ENCODE measurements around the gene PALM. TPM values are rescaled to one million over a fixed set of nuclear protein-coding genes. Genes with fewer than 3 reads are reported as not detected.

PALM gene
- total and polyA plus RNA-seq, 9 of the 15 experiments (the other 6 are each of a cell fraction or from before 2014, with no cell fraction given), result 0.04 to 6.6 (median 1.7) TPM

DNA sequence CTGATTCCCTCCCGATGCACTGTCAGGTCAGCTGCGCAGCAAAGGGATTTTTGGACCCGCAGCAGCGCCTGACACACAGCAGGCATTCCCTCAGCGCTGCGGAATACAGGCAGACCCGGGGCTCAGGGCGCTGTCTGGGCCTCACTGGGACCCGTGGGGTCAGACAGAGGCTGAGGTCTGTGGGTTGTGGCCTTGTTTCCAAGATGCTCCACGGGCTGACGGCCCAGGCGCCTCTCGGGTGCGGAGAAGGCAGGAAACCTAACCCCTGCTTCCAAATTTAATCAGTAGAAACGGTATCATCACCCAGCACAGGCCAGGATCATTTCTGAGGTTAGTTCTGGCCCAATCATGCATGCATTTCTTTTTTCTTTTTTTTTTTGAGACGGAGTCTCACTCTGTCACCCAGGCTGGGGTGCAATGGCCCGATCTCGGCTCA is 45.0 kb upstream of the PALM start (continued):
- TF ChIP-seq THAP7 (CRISPR knock-in tag; IDR thresholded peaks at IDR 0.05) (no peak), MAFF (IDR thresholded peaks at IDR 0.05; ENCODE audit: low read length) (no peak), ZNF583 (CRISPR knock-in tag; IDR thresholded peaks at IDR 0.05) (0 out of 2 replicates have a peak, but pooled peaks have one; percentile 2), ZBTB12 (CRISPR knock-in tag; IDR thresholded peaks at IDR 0.05) (no peak), NR4A1 (CRISPR knock-in tag; IDR thresholded peaks at IDR 0.05) (no peak), NR4A1 (tag; IDR thresholded peaks at IDR 0.05) (no peak)

DNA sequence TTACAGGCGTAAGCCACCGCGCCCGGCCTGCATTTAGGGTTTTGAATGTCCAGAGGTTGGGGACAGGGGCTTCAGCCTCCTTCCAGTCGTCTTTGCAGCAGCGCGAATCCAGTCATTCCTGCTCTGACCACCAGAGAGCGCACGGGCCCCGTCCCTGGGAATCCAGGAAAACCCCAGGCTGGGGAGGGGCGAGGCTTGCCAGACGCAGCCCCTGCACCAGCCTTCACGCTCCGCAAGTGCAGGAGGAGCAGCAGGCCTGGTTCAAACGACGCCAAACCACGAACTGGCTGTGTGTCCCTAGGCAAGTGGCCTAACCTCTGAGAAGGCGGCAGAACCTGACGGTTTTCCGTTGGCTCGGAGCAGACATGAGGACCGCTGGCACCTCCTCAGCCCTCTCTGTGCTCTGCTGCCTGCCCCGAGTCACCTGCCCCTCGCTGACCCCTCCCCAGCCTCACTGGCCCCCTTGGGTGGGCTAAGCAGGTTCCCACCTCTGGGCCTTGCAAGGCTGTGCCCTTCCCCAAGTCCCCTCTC is 43.8 kb upstream of the PALM start:
- ATAC-seq, result peak; percentile 55
- Histone ChIP-seq H4K20me1 (replicated peaks; ENCODE audit: control insufficient read depth, insufficient read depth, low read length) (peaks cover 22% of the 10 kb centered on the region), H3K4me3 (no peak overlapping the region)
- TF ChIP-seq ID3 (CRISPR knock-in tag; IDR thresholded peaks at IDR 0.05) (no peak), ID3 (tag; IDR thresholded peaks at IDR 0.05) (no peak), SNRNP70 (optimal IDR thresholded peaks at IDR 0.05; ENCODE audit: low read depth, low read length) (no peak), THRA (IDR thresholded peaks at IDR 0.05) (no peak), RFX1 (IDR thresholded peaks at IDR 0.05) (no peak), XRCC3 (IDR thresholded peaks at IDR 0.05) (no peak)
- TF ChIP-seq, protein P1, sequence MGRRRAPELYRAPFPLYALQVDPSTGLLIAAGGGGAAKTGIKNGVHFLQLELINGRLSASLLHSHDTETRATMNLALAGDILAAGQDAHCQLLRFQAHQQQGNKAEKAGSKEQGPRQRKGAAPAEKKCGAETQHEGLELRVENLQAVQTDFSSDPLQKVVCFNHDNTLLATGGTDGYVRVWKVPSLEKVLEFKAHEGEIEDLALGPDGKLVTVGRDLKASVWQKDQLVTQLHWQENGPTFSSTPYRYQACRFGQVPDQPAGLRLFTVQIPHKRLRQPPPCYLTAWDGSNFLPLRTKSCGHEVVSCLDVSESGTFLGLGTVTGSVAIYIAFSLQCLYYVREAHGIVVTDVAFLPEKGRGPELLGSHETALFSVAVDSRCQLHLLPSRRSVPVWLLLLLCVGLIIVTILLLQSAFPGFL (CRISPR knock-in tag; IDR thresholded peaks at IDR 0.05), result peak; percentile 67; the same call in 1 of the 2 replicates
- TF ChIP-seq, protein P2, sequence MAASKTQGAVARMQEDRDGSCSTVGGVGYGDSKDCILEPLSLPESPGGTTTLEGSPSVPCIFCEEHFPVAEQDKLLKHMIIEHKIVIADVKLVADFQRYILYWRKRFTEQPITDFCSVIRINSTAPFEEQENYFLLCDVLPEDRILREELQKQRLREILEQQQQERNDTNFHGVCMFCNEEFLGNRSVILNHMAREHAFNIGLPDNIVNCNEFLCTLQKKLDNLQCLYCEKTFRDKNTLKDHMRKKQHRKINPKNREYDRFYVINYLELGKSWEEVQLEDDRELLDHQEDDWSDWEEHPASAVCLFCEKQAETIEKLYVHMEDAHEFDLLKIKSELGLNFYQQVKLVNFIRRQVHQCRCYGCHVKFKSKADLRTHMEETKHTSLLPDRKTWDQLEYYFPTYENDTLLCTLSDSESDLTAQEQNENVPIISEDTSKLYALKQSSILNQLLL (CRISPR knock-in tag; IDR thresholded peaks at IDR 0.05; ENCODE audit: borderline replicate concordance), result no peak

More for the DNA sequence above, 43.8 kb upstream of the PALM start:
- peaks cover 6% of the 10 kb centered on the region for H3K9me1 ChIP-seq (ENCODE audit: control insufficient read depth, insufficient read depth, low read length)
- peak overlapping the region in 1 of 2 experiments; percentile 81; a peak in 2 of 4 replicates for H3K9ac ChIP-seq (ENCODE audit: insufficient read depth in 1 of 2, low read depth in 2 of 2, low read length in 2 of 2)
- H3K27me3 ChIP-seq (ENCODE audit: control insufficient read depth in 2 of 2, insufficient read depth in 2 of 2, low read length in 2 of 2), result no peaks in the 10 kb centered on the region
- DNase-seq (ENCODE audit: extremely low read depth in 1 of 4, low spot score in 3 of 4), result peak; percentile 73 to 84 (median 79)
- H3K9me3 ChIP-seq (replicated peaks; ENCODE audit: control insufficient read depth, insufficient read depth, low read depth, low read length), result peaks cover 12% of the 10 kb centered on the region
- H3K79me2 ChIP-seq (ENCODE audit: control insufficient read depth, insufficient read depth, low read length), result peaks cover 31% of the 10 kb centered on the region
- peak overlapping the region; percentile 81 for H2AFZ ChIP-seq (ENCODE audit: low read depth, low read length)
- peak overlapping the region; percentile 55; the same call in 1 of the 2 replicates for H3K4me2 ChIP-seq (ENCODE audit: insufficient read depth, low read length)
- BruUV-seq (replicated peaks), result no TSS peak
- no peak overlapping the region for H3K27ac ChIP-seq (ENCODE audit: extremely low read depth, low read depth, low read length)
- in situ Hi-C loops (cut with MboI), result loop anchor here (5.0 kb wide), 1 partner anchor 67 kb away; no protein-coding TSS in a partner anchor
- FAIRE-seq, result peak; percentile 58
- POLR2A ChIA-PET, result no interaction called here
- CTCF ChIA-PET (ENCODE audit: low intra/inter-chr PET ratio), result interaction anchor here (0.8 to 1.6 kb wide), 2 partner anchors 14 to 69 kb away, joined by 3 to 19 read pairs; no protein-coding TSS in a partner anchor
- 4% methylated on average over 19 of the region's 24 CpGs for WGBS (ENCODE audit: insufficient coverage, low coverage, missing lambda C conversion rate)
- peaks cover 26 to 43% of the 10 kb centered on the region in 2 experiments for H3K4me1 ChIP-seq (replicated peaks in 1 of 2; ENCODE audit: control insufficient read depth in 2 of 2, insufficient read depth in 2 of 2, low read length in 2 of 2)
- peaks cover 17% of the 10 kb centered on the region; the same call in 1 of the 3 replicates for H3K36me3 ChIP-seq (ENCODE audit: control insufficient read depth, insufficient read depth, low read length)
- intact Hi-C loops (cut with micrococcal nuclease), result loop anchor here (1.0 kb wide), 1 partner anchor 69 kb away; no protein-coding TSS in a partner anchor

Data from K562 (cell line).